MCF 10A (cell line): ENCODE results near the gene LOXL4. TPM values are rescaled to one million over a fixed set of nuclear protein-coding genes. Genes with fewer than 3 reads are reported as not detected.

Experiments
- BruUV-seq: library from RNA; stranded (reverse); fragments of 400-500 nt; replicated peaks from 2 replicates; lab custom pipeline; 2021; lab: Mats Ljungman, UMichigan
- CTCF ChIA-PET: fragments of 300-600 bp; sonication (Branson Sonifier 250); formaldehyde crosslinking; extraction: SDS; loops from one replicate; lab custom pipeline; 2021; ENCODE audit warnings: antibody characterized with exemption, inconsistent platforms; lab: Yijun Ruan, JAX
- POLR2A ChIA-PET: fragments of 300-600, 350-650 bp; sonication (Branson Sonifier 250); formaldehyde crosslinking; extraction: SDS; loops from one replicate; lab custom pipeline; 2020; ENCODE audit warnings: antibody characterized with exemption, inconsistent platforms; lab: Yijun Ruan, JAX
- DNase-seq: peaks from one replicate; pipeline ENCODE4 v3.0.0-alpha.2; 2018; ENCODE audit not compliant: unreplicated experiment
- H3K27ac Mint-ChIP-seq: one replicate; pipeline ENCODE4 v1.8.0; 2022; ENCODE audit warnings: mild to moderate bottlenecking, low read depth, mixed read lengths; ENCODE audit not compliant: unreplicated experiment
- H3K27me3 Mint-ChIP-seq: one replicate; pipeline ENCODE4 v1.8.0; 2022; ENCODE audit warnings: mixed read lengths; ENCODE audit not compliant: insufficient read depth, unreplicated experiment
- H3K36me3 Mint-ChIP-seq: one replicate; pipeline ENCODE4 v1.8.0; 2022; ENCODE audit warnings: mild to moderate bottlenecking, moderate library complexity, mixed read lengths; ENCODE audit not compliant: insufficient read depth, unreplicated experiment
- H3K4me1 Mint-ChIP-seq: one replicate; pipeline ENCODE4 v1.8.0; 2022; ENCODE audit warnings: mixed read lengths; ENCODE audit not compliant: insufficient read depth, unreplicated experiment
- H3K4me3 Mint-ChIP-seq: one replicate; pipeline ENCODE4 v1.8.0; 2022; ENCODE audit warnings: mild to moderate bottlenecking, moderate library complexity, mixed read lengths; ENCODE audit not compliant: unreplicated experiment
- H3K9me3 Mint-ChIP-seq: one replicate; pipeline ENCODE4 v1.8.0; 2022; ENCODE audit warnings: mixed read lengths; ENCODE audit not compliant: unreplicated experiment
- intact Hi-C: fragments of 100-400 bp; cut with micrococcal nuclease; formaldehyde crosslinking; loops from 2 replicates; pipeline ENCODE4 v1.14.1; 2022
- total RNA-seq: library from RNA; stranded (reverse); gene quantifications from 2 replicates; pipeline ENCODE4 v1.2.3, GENCODE V29; 2022
- TF ChIP-seq, protein P1 (sequence below): fragments of 200-600 bp; IDR thresholded peaks from one replicate; pipeline ENCODE4 v1.8.0; 2022; ENCODE audit warnings: antibody characterized with exemption, mild to moderate bottlenecking; ENCODE audit not compliant: unreplicated experiment

LOXL4 gene
- total RNA-seq, 1 experiment from 2014 or later: not detected

DNA sequence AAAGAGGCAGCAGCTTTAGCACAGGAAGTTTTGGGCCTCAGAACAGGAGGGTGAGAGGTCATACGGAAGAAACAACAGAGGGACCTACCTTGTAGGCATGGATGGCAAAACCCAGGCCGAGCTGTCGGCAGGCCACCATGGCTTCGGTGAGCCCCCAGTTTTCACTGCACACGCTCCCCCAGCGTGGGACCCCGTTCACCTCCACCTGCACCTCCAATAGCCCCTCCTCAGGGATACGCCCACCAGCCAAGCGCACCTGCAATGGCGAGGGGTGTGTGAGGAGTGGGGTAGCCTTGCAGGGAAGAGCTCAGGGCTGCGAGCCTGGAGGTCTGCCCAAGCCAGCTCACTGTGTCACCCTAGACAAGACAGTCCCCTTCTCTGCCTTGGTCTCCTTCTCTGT lies 11.3 kb downstream of the LOXL4 start:
- CTCF ChIA-PET: interaction anchor here (0.6 kb wide), 1 partner anchor 1637 kb away, joined by 3 read pairs; no protein-coding TSS in a partner anchor
- no TSS peak for BruUV-seq

DNA sequence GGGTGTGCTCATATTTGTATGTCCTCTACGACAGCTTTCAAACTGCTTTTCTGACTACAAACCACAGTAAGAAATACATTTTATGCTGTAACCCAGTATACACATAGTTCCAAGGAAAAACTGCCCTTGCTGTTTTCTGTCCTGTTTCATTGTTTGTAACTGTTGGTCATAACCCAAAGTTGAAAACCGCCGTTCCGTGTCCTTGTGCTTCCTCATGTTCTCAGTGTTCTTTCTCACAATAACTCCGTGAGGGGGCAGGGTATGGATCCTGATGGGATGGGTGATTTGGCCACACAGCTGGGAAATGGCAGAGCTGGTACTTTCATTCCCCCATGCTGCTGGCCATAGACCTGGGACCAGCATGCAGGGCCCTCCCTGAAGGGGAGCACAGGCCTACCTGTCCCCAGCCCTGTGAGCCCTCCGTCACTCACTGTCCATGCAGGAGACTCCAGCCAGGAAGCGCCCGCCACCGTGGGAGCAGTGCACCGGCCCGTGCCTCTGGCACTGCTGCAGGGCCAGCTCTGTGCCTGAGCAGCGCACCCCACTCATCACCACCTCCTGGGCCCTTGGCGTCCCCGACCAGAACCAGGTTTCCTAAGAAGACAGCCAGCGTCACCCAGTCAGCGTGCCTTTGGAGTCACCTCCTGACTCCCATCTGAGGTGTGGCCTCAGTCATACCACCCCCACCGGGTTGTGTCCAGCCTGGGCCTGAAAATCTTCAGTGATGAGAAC lies 12.7 kb downstream of the LOXL4 start:
- CTCF ChIA-PET: interaction anchor here (0.6 to 2.5 kb wide), 3 partner anchors 54 to 1216 kb away, joined by 3 to 14 read pairs (median 4); no protein-coding TSS in a partner anchor

More for the DNA sequence above, 11.3 kb downstream of the LOXL4 start:
- H3K4me3 Mint-ChIP-seq: no peak overlapping the region
- H3K27me3 Mint-ChIP-seq: no peaks in the 10 kb centered on the region
- intact Hi-C loops: no loop called here
- POLR2A ChIA-PET: interaction anchor here (1.7 kb wide), 1 partner anchor 10 kb away, joined by 3 read pairs; no protein-coding TSS in a partner anchor
- H3K36me3 Mint-ChIP-seq: peaks cover 15% of the 10 kb centered on the region
- TF ChIP-seq, protein P1, sequence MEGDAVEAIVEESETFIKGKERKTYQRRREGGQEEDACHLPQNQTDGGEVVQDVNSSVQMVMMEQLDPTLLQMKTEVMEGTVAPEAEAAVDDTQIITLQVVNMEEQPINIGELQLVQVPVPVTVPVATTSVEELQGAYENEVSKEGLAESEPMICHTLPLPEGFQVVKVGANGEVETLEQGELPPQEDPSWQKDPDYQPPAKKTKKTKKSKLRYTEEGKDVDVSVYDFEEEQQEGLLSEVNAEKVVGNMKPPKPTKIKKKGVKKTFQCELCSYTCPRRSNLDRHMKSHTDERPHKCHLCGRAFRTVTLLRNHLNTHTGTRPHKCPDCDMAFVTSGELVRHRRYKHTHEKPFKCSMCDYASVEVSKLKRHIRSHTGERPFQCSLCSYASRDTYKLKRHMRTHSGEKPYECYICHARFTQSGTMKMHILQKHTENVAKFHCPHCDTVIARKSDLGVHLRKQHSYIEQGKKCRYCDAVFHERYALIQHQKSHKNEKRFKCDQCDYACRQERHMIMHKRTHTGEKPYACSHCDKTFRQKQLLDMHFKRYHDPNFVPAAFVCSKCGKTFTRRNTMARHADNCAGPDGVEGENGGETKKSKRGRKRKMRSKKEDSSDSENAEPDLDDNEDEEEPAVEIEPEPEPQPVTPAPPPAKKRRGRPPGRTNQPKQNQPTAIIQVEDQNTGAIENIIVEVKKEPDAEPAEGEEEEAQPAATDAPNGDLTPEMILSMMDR: no peak
- H3K27ac Mint-ChIP-seq: no peak overlapping the region
- H3K9me3 Mint-ChIP-seq: no peaks in the 10 kb centered on the region
- no peaks in the 10 kb centered on the region for H3K4me1 Mint-ChIP-seq
- no peak for DNase-seq

DNA sequence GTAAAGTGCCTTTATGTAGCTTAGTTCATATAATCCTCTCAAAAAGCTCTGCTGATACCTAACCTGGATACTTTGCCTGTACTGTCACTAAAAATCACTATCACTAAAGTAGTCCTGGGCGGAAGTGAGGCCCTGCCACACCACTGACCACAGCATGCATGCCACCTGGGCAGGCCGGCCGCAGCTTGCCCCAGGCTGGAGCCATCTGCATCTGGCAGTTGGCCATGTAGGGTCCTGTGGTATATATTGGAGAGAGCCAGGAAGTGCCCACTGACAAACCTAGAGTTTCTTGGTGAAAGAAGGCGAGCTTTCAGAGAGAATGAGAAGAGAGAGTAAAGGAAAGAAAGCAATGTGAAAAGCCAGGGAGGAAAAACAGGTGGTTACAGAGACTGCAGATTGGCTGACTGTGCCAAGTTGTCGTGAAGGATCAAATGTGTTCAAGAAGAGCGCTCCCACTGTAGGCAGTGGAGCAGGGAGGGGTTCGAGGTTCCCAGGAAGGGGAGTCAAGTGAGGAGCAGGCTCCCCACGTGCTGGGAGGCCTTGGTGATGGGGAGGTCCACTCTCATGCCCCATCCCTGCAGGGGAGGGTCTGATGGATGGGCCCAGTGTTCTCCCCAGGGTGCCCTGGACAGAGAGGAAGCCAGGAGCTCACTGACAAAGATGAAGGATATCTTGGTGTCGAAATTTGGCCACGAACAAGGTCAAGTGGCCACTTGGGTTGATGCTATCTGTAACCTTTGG lies 13.6 kb downstream of the LOXL4 start:
- ChIA-PET POLR2A (no interaction called here), CTCF (interaction anchor here (0.6 to 2.5 kb wide), 5 partner anchors 8 to 1217 kb away, joined by 3 to 14 read pairs (median 4); no protein-coding TSS in a partner anchor)
- Mint-ChIP-seq H3K9me3 (no peaks in the 10 kb centered on the region), H3K36me3 (peaks cover 12% of the 10 kb centered on the region), H3K27ac (no peak overlapping the region), H3K4me1 (no peaks in the 10 kb centered on the region), H3K27me3 (no peaks in the 10 kb centered on the region), H3K4me3 (no peak overlapping the region)
- BruUV-seq: no TSS peak
- TF ChIP-seq, protein P1: no peak
- intact Hi-C loops: no loop called here
- DNase-seq: no peak

More for the DNA sequence above, 12.7 kb downstream of the LOXL4 start:
- no peaks in the 10 kb centered on the region for H3K27me3 Mint-ChIP-seq
- no peak overlapping the region for H3K27ac Mint-ChIP-seq
- H3K9me3 Mint-ChIP-seq: no peaks in the 10 kb centered on the region
- H3K4me3 Mint-ChIP-seq: no peak overlapping the region
- POLR2A ChIA-PET: no interaction called here
- H3K4me1 Mint-ChIP-seq: no peaks in the 10 kb centered on the region
- no TSS peak for BruUV-seq
- TF ChIP-seq, protein P1: no peak
- DNase-seq: no peak
- intact Hi-C loops: no loop called here
- peaks cover 16% of the 10 kb centered on the region for H3K36me3 Mint-ChIP-seq

DNA sequence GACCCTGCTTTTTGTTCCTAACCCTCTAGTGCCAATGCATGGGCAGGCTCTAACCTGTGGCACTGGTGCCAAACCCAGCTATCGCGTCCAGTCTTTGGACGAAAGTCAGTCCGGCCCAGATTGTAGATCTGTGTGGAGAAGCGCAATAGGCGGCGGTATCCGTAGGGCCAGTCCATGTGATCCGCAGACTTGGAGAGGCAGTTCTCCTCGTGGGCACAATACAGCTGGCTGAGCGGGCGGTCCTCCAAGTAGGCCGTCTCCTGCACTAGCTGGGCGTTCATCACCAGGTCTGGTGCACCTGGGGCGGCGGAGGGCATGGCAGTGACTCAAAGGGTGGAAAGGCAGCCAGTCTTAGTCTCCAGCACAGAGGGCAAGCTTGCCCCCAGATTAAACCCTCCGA lies 14.5 kb downstream of the LOXL4 start:
- H3K4me1 Mint-ChIP-seq: no peaks in the 10 kb centered on the region
- no peak overlapping the region for H3K27ac Mint-ChIP-seq
- intact Hi-C loops: no loop called here
- TF ChIP-seq, protein P1: no peak
- no peak overlapping the region for H3K4me3 Mint-ChIP-seq
- BruUV-seq: no TSS peak
- peaks cover 10% of the 10 kb centered on the region for H3K36me3 Mint-ChIP-seq
- no peak for DNase-seq
- CTCF ChIA-PET: interaction anchor here (0.7 to 2.5 kb wide), 4 partner anchors 9 to 98 kb away, joined by 4 to 14 read pairs (median 6); no protein-coding TSS in a partner anchor
- H3K27me3 Mint-ChIP-seq: no peaks in the 10 kb centered on the region
- no peaks in the 10 kb centered on the region for H3K9me3 Mint-ChIP-seq
- POLR2A ChIA-PET: no interaction called here
